MM.1S (cell line): ENCODE data around the gene CLEC4D.

ENCODE experiments used
- DNase-seq: peaks from one replicate; pipeline ENCODE4 v3.0.0-alpha.2; 2015
- H2AFZ ChIP-seq: fragments of 300-600 bp; sonication (generic); 2 replicates; pipeline ENCODE4 v1.6.0; 2016; ENCODE audit warnings: antibody characterized with exemption, low read length
- H3F3A ChIP-seq: fragments of 300-600 bp; sonication (generic); 2 replicates; pipeline ENCODE4 v1.6.1; 2016; ENCODE audit warnings: mild to moderate bottlenecking, antibody characterized with exemption, low read length, moderate library complexity, mixed read lengths; ENCODE audit not compliant: insufficient read depth
- H3K27ac ChIP-seq: fragments of 300-600 bp; sonication (generic); 2 replicates; pipeline ENCODE4 v1.5.1; 2016; ENCODE audit warnings: mild to moderate bottlenecking, low read length
- H3K27me3 ChIP-seq: fragments of 300-600 bp; sonication (generic); replicated peaks from 2 replicates; pipeline ENCODE4 v1.6.0; 2016; ENCODE audit warnings: low read length; ENCODE audit not compliant: insufficient read depth
- H3K36me3 ChIP-seq: fragments of 300-600 bp; sonication (generic); replicated peaks from 2 replicates; pipeline ENCODE4 v1.6.1; 2016; ENCODE audit warnings: mild to moderate bottlenecking, low read length, mixed read lengths; ENCODE audit not compliant: insufficient read depth
- H3K4me1 ChIP-seq: fragments of 300-600 bp; sonication (generic); 2 replicates; pipeline ENCODE4 v1.6.1; 2016; ENCODE audit warnings: low read length, mixed read lengths
- H3K4me2 ChIP-seq: fragments of 300-600 bp; sonication (generic); 2 replicates; pipeline ENCODE4 v1.6.0; 2016; ENCODE audit warnings: low read depth, low read length
- H3K4me3 ChIP-seq: fragments of 300-600 bp; sonication (generic); 2 replicates; pipeline ENCODE4 v1.5.1; 2016; ENCODE audit warnings: low read length, mixed read lengths
- H3K79me2 ChIP-seq: fragments of 300-600 bp; sonication (generic); 2 replicates; pipeline ENCODE4 v1.6.1; 2016; ENCODE audit warnings: mixed run types, low read length, mixed read lengths
- H3K9ac ChIP-seq: fragments of 300-600 bp; sonication (generic); 2 replicates; pipeline ENCODE4 v1.6.1; 2016; ENCODE audit warnings: low read length, mixed read lengths
- H3K9me2 ChIP-seq: fragments of 300-600 bp; sonication (generic); replicated peaks from 2 replicates; pipeline ENCODE4 v1.6.1; 2016; ENCODE audit warnings: mild to moderate bottlenecking, low read length, mixed read lengths; ENCODE audit not compliant: insufficient read depth
- H3K9me3 ChIP-seq: fragments of 300-600 bp; sonication (generic); replicated peaks from 2 replicates; pipeline ENCODE4 v1.6.1; 2016; ENCODE audit warnings: mild to moderate bottlenecking, low read length, mixed read lengths; ENCODE audit not compliant: insufficient read depth
- H4K20me1 ChIP-seq: fragments of 300-600 bp; sonication (generic); 2 replicates; pipeline ENCODE4 v1.6.1; 2016; ENCODE audit warnings: mild to moderate bottlenecking, low read length, moderate library complexity, mixed read lengths; ENCODE audit not compliant: insufficient read depth
- EZH2 ChIP-seq: fragments of 300-600 bp; sonication (generic); optimal IDR thresholded peaks from 2 replicates; pipeline ENCODE3; 2017; ENCODE audit warnings: low read depth, mild to moderate bottlenecking, antibody characterized with exemption, low read length, mixed read lengths
- EZH2phosphoT487 ChIP-seq: fragments of 300-600 bp; sonication (generic); IDR thresholded peaks from 2 replicates; pipeline ENCODE4 v1.6.1; 2018; ENCODE audit warnings: antibody characterized with exemption, low read length
- TF ChIP-seq, protein P1 (sequence below): fragments of 300-600 bp; sonication (generic); IDR thresholded peaks from 2 replicates; pipeline ENCODE4 v1.5.1; 2016; ENCODE audit warnings: antibody characterized with exemption, low read length, mixed read lengths

CLEC4D gene

GRCh38 chr12:8513256-8513655 lies at the start of gene CLEC4D:
Gene CLEC4D (plus strand): TSS chr12:8513503. CDS start chr12:8513733, 230 bp downstream.
- TF ChIP-seq EZH2 (no peak), EZH2phosphoT487 (no peak)
- TF ChIP-seq, protein P1, sequence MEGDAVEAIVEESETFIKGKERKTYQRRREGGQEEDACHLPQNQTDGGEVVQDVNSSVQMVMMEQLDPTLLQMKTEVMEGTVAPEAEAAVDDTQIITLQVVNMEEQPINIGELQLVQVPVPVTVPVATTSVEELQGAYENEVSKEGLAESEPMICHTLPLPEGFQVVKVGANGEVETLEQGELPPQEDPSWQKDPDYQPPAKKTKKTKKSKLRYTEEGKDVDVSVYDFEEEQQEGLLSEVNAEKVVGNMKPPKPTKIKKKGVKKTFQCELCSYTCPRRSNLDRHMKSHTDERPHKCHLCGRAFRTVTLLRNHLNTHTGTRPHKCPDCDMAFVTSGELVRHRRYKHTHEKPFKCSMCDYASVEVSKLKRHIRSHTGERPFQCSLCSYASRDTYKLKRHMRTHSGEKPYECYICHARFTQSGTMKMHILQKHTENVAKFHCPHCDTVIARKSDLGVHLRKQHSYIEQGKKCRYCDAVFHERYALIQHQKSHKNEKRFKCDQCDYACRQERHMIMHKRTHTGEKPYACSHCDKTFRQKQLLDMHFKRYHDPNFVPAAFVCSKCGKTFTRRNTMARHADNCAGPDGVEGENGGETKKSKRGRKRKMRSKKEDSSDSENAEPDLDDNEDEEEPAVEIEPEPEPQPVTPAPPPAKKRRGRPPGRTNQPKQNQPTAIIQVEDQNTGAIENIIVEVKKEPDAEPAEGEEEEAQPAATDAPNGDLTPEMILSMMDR = no peak
- Histone ChIP-seq H4K20me1 (no peaks in the 10 kb centered on the region), H3K9me3 (no peaks in the 10 kb centered on the region), H3K4me2 (no peak within 1 kb of the TSS), H3K27me3 (no peaks in the 10 kb centered on the region), H2AFZ (no peak within 1 kb of the TSS), H3F3A (no peaks in the 10 kb centered on the region), H3K36me3 (no peaks in the 10 kb centered on the region), H3K9me2 (no peaks in the 10 kb centered on the region), H3K4me3 (no peak within 1 kb of the TSS), H3K79me2 (no peaks in the 10 kb centered on the region), H3K27ac (no peak within 1 kb of the TSS), H3K9ac (no peak within 1 kb of the TSS), H3K4me1 (no peaks in the 10 kb centered on the region)
- no peak for DNase-seq

- Histone ChIP-seq H3K4me3 (no peak overlapping the region), H3K4me2 (no peak overlapping the region), H3K9me2 (no peaks in the 10 kb centered on the region), H3K4me1 (no peaks in the 10 kb centered on the region), H3F3A (no peaks in the 10 kb centered on the region), H3K79me2 (no peaks in the 10 kb centered on the region), H2AFZ (no peak overlapping the region), H4K20me1 (no peaks in the 10 kb centered on the region), H3K27me3 (no peaks in the 10 kb centered on the region), H3K9me3 (no peaks in the 10 kb centered on the region), H3K36me3 (no peaks in the 10 kb centered on the region), H3K27ac (no peak overlapping the region), H3K9ac (no peak overlapping the region)
- TF ChIP-seq EZH2phosphoT487 = no peak
- TF ChIP-seq, protein P1 = no peak
- no peak for TF ChIP-seq EZH2
- DNase-seq = no peak
Observed at GRCh38 chr12:8465301-8465996, 47.9 kb upstream of the CLEC4D start.

DNA sequence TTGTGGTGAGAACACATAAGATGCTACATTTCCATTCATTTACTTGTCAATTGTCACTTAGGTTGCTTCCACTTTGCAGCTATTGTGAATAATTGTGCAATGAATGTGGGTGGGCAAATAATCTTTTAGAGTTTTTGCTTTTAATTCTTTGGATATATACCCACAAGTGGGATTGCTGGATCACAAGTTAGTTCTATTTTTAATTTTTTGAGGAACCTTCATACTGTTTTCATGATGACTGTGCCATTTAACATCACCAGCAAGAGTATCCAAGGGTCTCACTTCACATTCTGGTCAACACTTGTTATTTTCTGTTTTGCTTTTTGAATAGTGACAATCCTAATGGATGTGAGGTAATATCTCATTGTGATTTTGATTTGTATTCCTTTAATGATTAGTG lies 47.1 kb upstream of the CLEC4D start:
- H3K4me1 ChIP-seq = no peaks in the 10 kb centered on the region
- H3K27ac ChIP-seq = no peak overlapping the region
- no peaks in the 10 kb centered on the region for H4K20me1 ChIP-seq
- H3F3A ChIP-seq = no peaks in the 10 kb centered on the region
- H2AFZ ChIP-seq = no peak overlapping the region
- H3K9ac ChIP-seq = no peak overlapping the region
- H3K27me3 ChIP-seq = no peaks in the 10 kb centered on the region
- TF ChIP-seq EZH2 (no peak), EZH2phosphoT487 (no peak)
- TF ChIP-seq, protein P1 = no peak
- H3K4me2 ChIP-seq = no peak overlapping the region
- no peak overlapping the region for H3K4me3 ChIP-seq
- H3K79me2 ChIP-seq = no peaks in the 10 kb centered on the region
- no peaks in the 10 kb centered on the region for H3K36me3 ChIP-seq
- no peaks in the 10 kb centered on the region for H3K9me2 ChIP-seq
- H3K9me3 ChIP-seq = no peaks in the 10 kb centered on the region
- no peak for DNase-seq
